ENCODE data around the gene CLDN10. TPM values are rescaled to one million over a fixed set of nuclear protein-coding genes. Genes with fewer than 3 reads are reported as not detected.

Gene CLDN10
- total RNA-seq, 1 donor from 2014 or later, result 1.6 TPM

- ATAC-seq (no peak), DNase-seq (no peak)
- Histone ChIP-seq H3K9me3 (no peaks in the 10 kb centered on the region), H3K4me1 (peaks cover 8% of the 10 kb centered on the region), H3K27ac (no peak overlapping the region), H3K4me3 (no peak overlapping the region), H3K27me3 (ENCODE audit: low read depth) (peaks cover 34% of the 10 kb centered on the region), H3K36me3 (no peaks in the 10 kb centered on the region)
- intact Hi-C loops (cut with DNase I), result no loop called here
- no peak for TF ChIP-seq CTCF (IDR thresholded peaks at IDR 0.05)
Observed at GRCh38 chr13:95552208-95552538, 347 bp upstream of the CLDN10 start.

- DNase-seq, result peak; percentile 48
- peaks cover 34% of the 10 kb centered on the region for H3K27me3 ChIP-seq (ENCODE audit: low read depth)
- no peak for TF ChIP-seq CTCF (IDR thresholded peaks at IDR 0.05)
- peak; percentile 50 to 59 for ATAC-seq
- H3K36me3 ChIP-seq, result no peaks in the 10 kb centered on the region
- no peak overlapping the region for H3K27ac ChIP-seq
- no peaks in the 10 kb centered on the region for H3K9me3 ChIP-seq
- H3K4me1 ChIP-seq, result peaks cover 8% of the 10 kb centered on the region
- intact Hi-C loops (cut with DNase I), result no loop called here
- no peak overlapping the region for H3K4me3 ChIP-seq
Observed at GRCh38 chr13:95553581-95554385, 1.3 kb downstream of the CLDN10 start.

- H3K4me1 ChIP-seq, result peaks cover 8% of the 10 kb centered on the region
- no peak overlapping the region for H3K4me3 ChIP-seq
- no peaks in the 10 kb centered on the region for H3K36me3 ChIP-seq
- TF ChIP-seq CTCF (IDR thresholded peaks at IDR 0.05), result no peak
- no peak overlapping the region for H3K27ac ChIP-seq
- ATAC-seq (no peak), DNase-seq (no peak)
- no peaks in the 10 kb centered on the region for H3K9me3 ChIP-seq
- peaks cover 27% of the 10 kb centered on the region for H3K27me3 ChIP-seq (ENCODE audit: low read depth)
- intact Hi-C loops (cut with DNase I), result no loop called here
Observed at GRCh38 chr13:95557013-95557412, 4.5 kb downstream of the CLDN10 start.

GRCh38 chr13:95559100-95559499 is 6.6 kb downstream of the CLDN10 start:
- TF ChIP-seq CTCF (IDR thresholded peaks at IDR 0.05), result no peak
- intact Hi-C loops (cut with DNase I), result no loop called here
- Histone ChIP-seq H3K27ac (no peak overlapping the region), H3K27me3 (ENCODE audit: low read depth) (peaks cover 6% of the 10 kb centered on the region), H3K4me3 (no peak overlapping the region), H3K9me3 (no peaks in the 10 kb centered on the region), H3K4me1 (no peaks in the 10 kb centered on the region), H3K36me3 (no peaks in the 10 kb centered on the region)
- no peak for DNase-seq
- no peak for ATAC-seq

- H3K27me3 ChIP-seq (ENCODE audit: low read depth), result no peaks in the 10 kb centered on the region
- H3K36me3 ChIP-seq, result no peaks in the 10 kb centered on the region
- TF ChIP-seq CTCF (IDR thresholded peaks at IDR 0.05), result no peak
- DNase-seq, result no peak
- intact Hi-C loops (cut with DNase I), result no loop called here
- no peak overlapping the region for H3K4me3 ChIP-seq
- no peaks in the 10 kb centered on the region for H3K9me3 ChIP-seq
- no peak overlapping the region for H3K27ac ChIP-seq
- no peaks in the 10 kb centered on the region for H3K4me1 ChIP-seq
- no peak for ATAC-seq
Observed at GRCh38 chr13:95560387-95560786, 7.9 kb downstream of the CLDN10 start.

Data from lower lobe of right lung (tissue), 2 donors.